GM12878 (cell line): ENCODE measurements around the gene CDYL. TPM values are rescaled to one million over a fixed set of nuclear protein-coding genes. Genes with fewer than 3 reads are reported as not detected.
A peak's percentile ranks its signal among the peaks of the same experiment; 100 is the strongest.

Experiments
- ATAC-seq: fragments of 200-7000 bp; cut with Tn5 transposase; 3 replicates; pipeline ENCODE4 v1.9.1; 2020; ENCODE audit warnings: mild to moderate bottlenecking, moderate library complexity
- BruUV-seq: library from RNA; stranded (reverse); fragments of 400-500 nt; replicated peaks from 2 replicates; lab custom pipeline; 2021; lab: Mats Ljungman, UMichigan
- CTCF ChIA-PET: fragments of 300-600 bp; sonication (Branson Sonifier 250); formaldehyde crosslinking; extraction: SDS; loops from one replicate; lab custom pipeline; 2021; ENCODE audit warnings: inconsistent platforms; lab: Yijun Ruan, JAX
- POLR2A ChIA-PET: fragments of 350-600 bp; formaldehyde crosslinking; extraction: SDS; loops from one replicate; lab custom pipeline; 2021; ENCODE audit warnings: inconsistent platforms; lab: Charles Lee
- RAD21 ChIA-PET: fragments of 300-600 bp; sonication (Branson Sonifier 250); formaldehyde crosslinking; loops from one replicate; lab custom pipeline; 2023; ENCODE audit warnings: antibody characterized with exemption; ENCODE audit not compliant: unreplicated experiment; lab: Charles Lee
- SMC1A ChIA-PET: fragments of 300-600 bp; sonication (Branson Sonifier 250); formaldehyde crosslinking; loops from one replicate; lab custom pipeline; 2023; ENCODE audit not compliant: unreplicated experiment, uncharacterized antibody; lab: Charles Lee
- DNase-seq: peaks from one replicate; pipeline ENCODE4 v3.0.0-alpha.2; 2011; ENCODE audit warnings: low read depth, low spot score
- FAIRE-seq: peaks from 3 replicates; lab custom pipeline; 2011; peaks lifted over from hg19 to GRCh38; lab: Jason Lieb, UNC
- H2AFZ ChIP-seq: 2 replicates; pipeline ENCODE4 v1.6.0; 2011; ENCODE audit warnings: low read depth, low read length, control low read depth; ENCODE audit not compliant: control insufficient read depth
- H3K27ac ChIP-seq: 2 replicates; pipeline ENCODE4 v1.5.1; 2011; ENCODE audit warnings: control low read depth; ENCODE audit not compliant: control insufficient read depth, insufficient read depth
- H3K27me3 ChIP-seq, 2 experiments: replicated peaks in 1 of 2; 2 replicates each; pipeline versions ENCODE4 v1.6.0 to v1.6.1; 2011; ENCODE audit warnings: low read length in 1 of 2; ENCODE audit not compliant: control insufficient read depth in 2 of 2, insufficient read depth in 2 of 2
- H3K36me3 ChIP-seq, 2 experiments: 2 replicates each; pipeline ENCODE4 v1.5.1; 2011; ENCODE audit warnings: low read length in 1 of 2; ENCODE audit not compliant: control insufficient read depth in 2 of 2, insufficient read depth in 2 of 2
- H3K4me1 ChIP-seq: 2 replicates; pipeline ENCODE4 v1.6.1; 2011; ENCODE audit warnings: mild to moderate bottlenecking, low read length, moderate library complexity, mixed read lengths; ENCODE audit not compliant: control insufficient read depth, insufficient read depth
- H3K4me2 ChIP-seq: 2 replicates; pipeline ENCODE4 v1.6.0; 2011; ENCODE audit warnings: control low read depth; ENCODE audit not compliant: control insufficient read depth, insufficient read depth
- H3K4me3 ChIP-seq: fragments of 200-600 bp; sonication (generic); 2 replicates; pipeline ENCODE4 v1.5.1; 2016
- H3K79me2 ChIP-seq: 2 replicates; pipeline ENCODE4 v1.6.0; 2011; ENCODE audit warnings: low read length; ENCODE audit not compliant: control insufficient read depth, insufficient read depth
- H3K9ac ChIP-seq: 2 replicates; pipeline ENCODE4 v1.8.0; 2011; ENCODE audit warnings: low read length, control low read depth, mixed read lengths; ENCODE audit not compliant: control insufficient read depth, insufficient read depth
- H3K9me3 ChIP-seq: replicated peaks from 3 replicates; pipeline ENCODE4 v1.5.1; 2011; ENCODE audit warnings: mild to moderate bottlenecking, low read length; ENCODE audit not compliant: control insufficient read depth, insufficient read depth
- H4K20me1 ChIP-seq: 2 replicates; pipeline ENCODE4 v1.6.0; 2011; ENCODE audit not compliant: control insufficient read depth, insufficient read depth
- BCL11A ChIP-seq: IDR thresholded peaks from 2 replicates; pipeline ENCODE4 v1.6.1; 2011; ENCODE audit warnings: low read depth, low read length
- CEBPB ChIP-seq, 2 experiments: fragments of 150-350 bp in 1 of 2; IDR thresholded peaks; 2 replicates each; pipeline ENCODE4 v1.6.1; 2012 to 2014; ENCODE audit warnings: low read depth in 2 of 2, low read length in 2 of 2, borderline replicate concordance in 1 of 2, inconsistent platforms in 1 of 2
- CREB1 ChIP-seq: IDR thresholded peaks from 2 replicates; pipeline ENCODE4 v1.6.1; 2012; ENCODE audit warnings: low read depth, mild to moderate bottlenecking, inconsistent platforms
- CTCF ChIP-seq, 3 experiments: IDR thresholded peaks in 2 of 3; conservative IDR thresholded peaks in 1 of 3; 2 replicates each; pipeline ENCODE4 v1.5.1; 2011; ENCODE audit warnings: low read depth in 3 of 3, low read length in 3 of 3, mild to moderate bottlenecking in 3 of 3, control low read depth in 2 of 3, moderate library complexity in 2 of 3, inconsistent platforms in 1 of 3, mixed read lengths in 1 of 3; ENCODE audit not compliant: control insufficient read depth in 2 of 3, insufficient read depth in 1 of 3; ENCODE audit errors: extremely low read depth in 1 of 3
- EP300 ChIP-seq, 2 experiments: fragments of 150-350 bp in 1 of 2; IDR thresholded peaks; 2 replicates each; pipeline ENCODE4 v1.6.1; 2011 to 2012; ENCODE audit warnings: low read depth in 2 of 2, low read length in 2 of 2, borderline replicate concordance in 1 of 2, improper control_type of control experiment in 1 of 2, inconsistent platforms in 1 of 2; ENCODE audit not compliant: control insufficient read depth in 1 of 2
- HDGF ChIP-seq: fragments of 450-650 bp; IDR thresholded peaks from 2 replicates; pipeline ENCODE4 v1.6.1; 2016; ENCODE audit warnings: antibody characterized with exemption
- IKZF2 ChIP-seq, 2 experiments: fragments of 450-650 bp; IDR thresholded peaks; 2 replicates each; pipeline ENCODE4 v1.6.1; 2017; ENCODE audit warnings: mild to moderate bottlenecking in 2 of 2, moderate library complexity in 2 of 2
- KDM1A ChIP-seq: fragments of 200-600 bp; sonication (generic); IDR thresholded peaks from 2 replicates; pipeline ENCODE4 v1.6.1; 2016; ENCODE audit warnings: borderline replicate concordance
- MTA2 ChIP-seq: fragments of 450-650 bp; IDR thresholded peaks from 2 replicates; pipeline ENCODE4 v1.6.1; 2016; ENCODE audit warnings: low read depth, mild to moderate bottlenecking, moderate library complexity
- MTA3 ChIP-seq: IDR thresholded peaks from 2 replicates; pipeline ENCODE4 v1.6.1; 2012; ENCODE audit warnings: low read length, inconsistent platforms, borderline replicate concordance
- NR2C1 ChIP-seq: fragments of 450-650 bp; IDR thresholded peaks from 2 replicates; pipeline ENCODE4 v1.6.1; 2017; ENCODE audit warnings: antibody characterized with exemption, mild to moderate bottlenecking, moderate library complexity
- NR2C2 ChIP-seq: IDR thresholded peaks from 2 replicates; pipeline ENCODE4 v1.6.1; 2011; ENCODE audit warnings: borderline replicate concordance, low read depth; ENCODE audit not compliant: control insufficient read depth, insufficient read length
- RELB ChIP-seq: fragments of 450-650 bp; IDR thresholded peaks from 2 replicates; pipeline ENCODE4 v1.6.1; 2017; ENCODE audit warnings: low read depth, mild to moderate bottlenecking, moderate library complexity
- SIN3A ChIP-seq: IDR thresholded peaks from 2 replicates; pipeline ENCODE4 v1.6.1; 2012; ENCODE audit warnings: low read depth, low read length, improper control_type of control experiment
- TARDBP ChIP-seq: IDR thresholded peaks from 2 replicates; pipeline ENCODE4 v1.6.1; 2016; ENCODE audit warnings: borderline replicate concordance
- YBX1 ChIP-seq: fragments of 450-650 bp; IDR thresholded peaks from 2 replicates; pipeline ENCODE4 v1.6.1; 2016; ENCODE audit warnings: antibody characterized with exemption
- ZSCAN29 ChIP-seq: fragments of 450-650 bp; IDR thresholded peaks from 2 replicates; pipeline ENCODE4 v1.6.1; 2017; ENCODE audit warnings: mild to moderate bottlenecking, moderate library complexity
- WGBS: methylation state at CpG from one replicate; pipeline ENCODE4 v1.1.6; 2016; ENCODE audit warnings: low lambda C conversion rate; ENCODE audit not compliant: insufficient replicate concordance, insufficient coverage; ENCODE audit errors: missing lambda C conversion rate; 5-methylcytosine and 5-hydroxymethylcytosine counted together
- in situ Hi-C: fragments of 300-500 bp; cut with MboI; formaldehyde crosslinking; loops from 9 replicates; pipeline ENCODE4 v1.14.3; 2018; ENCODE audit warnings: mixed read lengths
- intact Hi-C: fragments of 100-400 bp; cut with micrococcal nuclease; formaldehyde crosslinking; loops from one replicate; pipeline ENCODE4 v1.14.2; 2022; ENCODE audit not compliant: unreplicated experiment
- polyA plus RNA-seq, 11 experiments: library from polyadenylated mRNA; depleted of rRNA in 4 of 11; unstranded in 6 of 11; stranded (reverse) in 5 of 11; fragments of >200 nt; fragmentation: Nextera tagmentation in 4 of 11; fragmentation: Illumina TruSeq in 1 of 11; extraction: Ambion mirVana in 4 of 11; extraction: Trizol in 1 of 11; gene quantifications; 1 replicate in 1 of 11; 2 replicates in 10 of 11; pipeline versions ENCODE4 v1.2.1 to v1.2.3, GENCODE V29; 2011 to 2016; ENCODE audit warnings: inconsistent platforms in 2 of 11, missing spikeins in 2 of 11, low read depth in 1 of 11
- total RNA-seq, 4 experiments: library from RNA; depleted of rRNA in 3 of 4; stranded (reverse); fragments of >200 nt in 3 of 4; fragmentation: Illumina TruSeq in 1 of 4; extraction: Trizol in 1 of 4; gene quantifications; 2 replicates each; pipeline versions ENCODE4 v1.2.1 to v1.2.3, GENCODE V29; 2013 to 2021

CDYL gene
- total and polyA plus RNA-seq, 10 of the 15 experiments (the other 5 are each of a cell fraction or from before 2014, with no cell fraction given), result 9.3 to 61.2 (median 28.5) TPM

- no peak for TF ChIP-seq CTCF (IDR thresholded peaks at IDR 0.05 in 2 of 3, conservative IDR thresholded peaks at IDR 0.05 in 1 of 3; ENCODE audit: control insufficient read depth in 2 of 3, extremely low read depth in 1 of 3, insufficient read depth in 1 of 3, low read depth in 3 of 3, low read length in 3 of 3)
- TF ChIP-seq EP300 (IDR thresholded peaks at IDR 0.05; ENCODE audit: borderline replicate concordance in 1 of 2, control insufficient read depth in 1 of 2, low read depth in 2 of 2, low read length in 2 of 2), result no peak
- no peak for TF ChIP-seq CREB1
Measured at GRCh38 chr6:4961322-4962168, 185.3 kb downstream of the CDYL start (continued).

GRCh38 chr6:4962905-4963304 lies 186.7 kb downstream of the CDYL start:
- Histone ChIP-seq H3K36me3 (no peaks in the 10 kb centered on the region), H3K4me1 (no peaks in the 10 kb centered on the region), H3K9ac (no peak overlapping the region), H3K79me2 (no peaks in the 10 kb centered on the region), H3K27me3 (no peaks in the 10 kb centered on the region), H3K27ac (no peak overlapping the region), H3K4me3 (no peak overlapping the region), H3K4me2 (no peak overlapping the region), H2AFZ (no peak overlapping the region), H4K20me1 (no peaks in the 10 kb centered on the region), H3K9me3 (no peaks in the 10 kb centered on the region)
- peak; percentile 72 for ATAC-seq
- no peak for DNase-seq
- SMC1A ChIA-PET, result interaction anchor here (0.6 kb wide), 2 partner anchors 114 to 483 kb away, joined by 3 read pairs; no protein-coding TSS in a partner anchor
- RAD21 ChIA-PET, result no interaction called here
- no peak for FAIRE-seq
- BruUV-seq, result no TSS peak
- intact Hi-C loops, result no loop called here
- in situ Hi-C loops, result no loop called here
- CTCF ChIA-PET, result interaction anchor here (1.6 kb wide), 1 partner anchor 11 kb away, joined by 3 read pairs; no protein-coding TSS in a partner anchor
- WGBS, result 5% methylated on average over 2 of the region's 2 CpGs
- POLR2A ChIA-PET, result interaction anchor here (0.6 kb wide), 1 partner anchor 12 kb away, joined by 3 read pairs; no protein-coding TSS in a partner anchor
- TF ChIP-seq IKZF2 (IDR thresholded peaks at IDR 0.05) (0 out of 4 replicates have a peak, but pooled peaks of 1 of the 2 experiments have one; percentile 10), NR2C1 (no peak), KDM1A (no peak), MTA2 (peak; percentile 52; the same call in 1 of the 2 replicates), CEBPB (IDR thresholded peaks at IDR 0.05; ENCODE audit: borderline replicate concordance in 1 of 2, low read depth in 2 of 2, low read length in 2 of 2) (no peak), YBX1 (no peak), SIN3A (no peak), RELB (no peak), HDGF (no peak), BCL11A (peak; percentile 15; the same call in 1 of the 2 replicates), NR2C2 (no peak), TARDBP (no peak), ZSCAN29 (no peak), MTA3 (no peak)
